ENCODE data around the gene ZNF175.

DNA sequence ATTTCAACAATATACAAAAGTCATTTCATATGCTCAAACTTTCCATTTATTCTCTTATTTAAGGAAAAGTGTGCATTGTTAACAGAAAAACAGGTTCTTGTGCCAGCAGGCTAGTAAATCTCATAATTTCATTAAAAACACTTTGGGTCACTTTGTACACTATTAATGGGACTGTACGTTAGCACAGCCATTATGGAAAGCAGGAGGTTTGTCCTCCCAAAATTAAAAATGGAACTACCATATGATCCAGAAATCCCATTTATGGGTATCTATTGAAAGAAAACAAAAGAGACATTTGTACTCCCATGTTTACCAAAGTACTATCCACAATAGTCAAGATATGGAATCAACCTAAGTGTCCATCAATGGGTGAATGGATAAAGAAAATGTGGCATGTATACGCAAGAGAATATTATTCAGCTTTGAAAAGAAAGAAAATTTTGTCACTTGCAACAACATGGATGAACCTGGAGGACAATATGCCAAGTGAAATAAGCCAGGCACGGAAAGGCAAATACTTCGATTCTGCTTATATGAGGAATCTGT is 31.2 kb upstream of the ZNF175 start:
- TF ChIP-seq CTCF (IDR thresholded peaks at IDR 0.05) (no peak), POLR2AphosphoS5 (IDR thresholded peaks at IDR 0.05) (no peak), POLR2A (IDR thresholded peaks at IDR 0.05) (no peak)

Data from prostate gland (tissue), 2 donors.